Liver (tissue), 3 donors: ENCODE results near the gene SLIT3.

Source experiments
- CTCF ChIP-seq: fragments of 150-350 bp; IDR thresholded peaks from 2 replicates; pipeline ENCODE4 v1.5.1; 2017; ENCODE audit warnings: improper control_type of control experiment, low read depth, low read length; ENCODE audit not compliant: missing input control
- EGR1 ChIP-seq, 2 donors: IDR thresholded peaks; 2 replicates each; pipeline ENCODE4 v1.6.1; 2016 to 2018; ENCODE audit warnings: antibody characterized with exemption in 2 of 2, low read depth in 2 of 2
- NR2F2 ChIP-seq: IDR thresholded peaks from 2 replicates; pipeline ENCODE4 v1.6.1; 2016; ENCODE audit warnings: antibody characterized with exemption
- RAD21 ChIP-seq, 2 donors: IDR thresholded peaks; 2 replicates each; pipeline ENCODE4 v1.6.1; 2016; ENCODE audit warnings: antibody characterized with exemption in 2 of 2, mild to moderate bottlenecking in 2 of 2
- REST ChIP-seq: IDR thresholded peaks from 2 replicates; pipeline ENCODE4 v1.6.1; 2016; ENCODE audit warnings: antibody characterized with exemption, mild to moderate bottlenecking
- TAF1 ChIP-seq: conservative IDR thresholded peaks from 2 replicates; pipeline ENCODE4 v1.6.1; 2016; ENCODE audit warnings: antibody characterized with exemption, mild to moderate bottlenecking
- ZBTB33 ChIP-seq: IDR thresholded peaks from 2 replicates; pipeline ENCODE4 v1.6.1; 2016; ENCODE audit warnings: antibody characterized with exemption
- donor health status: healthy.
- donor health status: healthy.

GRCh38 chr5:168637281-168637680, 663.7 kb downstream of the SLIT3 start:
- TF ChIP-seq CTCF, result no peak
- no peak for TF ChIP-seq REST
- no peak for TF ChIP-seq NR2F2
- TF ChIP-seq ZBTB33, result no peak
- TF ChIP-seq TAF1, result no peak
- no peak for TF ChIP-seq EGR1 (IDR thresholded peaks at IDR 0.05; ENCODE audit: low read depth in 2 of 2)
- no peak for TF ChIP-seq RAD21 (IDR thresholded peaks at IDR 0.05)
